Embryonic facial prominence (tissue), 1 donor: ENCODE data around the gene GPR141.

Experiments used
- DNase-seq: peaks from one replicate; pipeline ENCODE4 v3.0.0-alpha.2; 2016; ENCODE audit errors: extremely low spot score

GPR141 gene, protein sequence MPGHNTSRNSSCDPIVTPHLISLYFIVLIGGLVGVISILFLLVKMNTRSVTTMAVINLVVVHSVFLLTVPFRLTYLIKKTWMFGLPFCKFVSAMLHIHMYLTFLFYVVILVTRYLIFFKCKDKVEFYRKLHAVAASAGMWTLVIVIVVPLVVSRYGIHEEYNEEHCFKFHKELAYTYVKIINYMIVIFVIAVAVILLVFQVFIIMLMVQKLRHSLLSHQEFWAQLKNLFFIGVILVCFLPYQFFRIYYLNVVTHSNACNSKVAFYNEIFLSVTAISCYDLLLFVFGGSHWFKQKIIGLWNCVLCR

DNA sequence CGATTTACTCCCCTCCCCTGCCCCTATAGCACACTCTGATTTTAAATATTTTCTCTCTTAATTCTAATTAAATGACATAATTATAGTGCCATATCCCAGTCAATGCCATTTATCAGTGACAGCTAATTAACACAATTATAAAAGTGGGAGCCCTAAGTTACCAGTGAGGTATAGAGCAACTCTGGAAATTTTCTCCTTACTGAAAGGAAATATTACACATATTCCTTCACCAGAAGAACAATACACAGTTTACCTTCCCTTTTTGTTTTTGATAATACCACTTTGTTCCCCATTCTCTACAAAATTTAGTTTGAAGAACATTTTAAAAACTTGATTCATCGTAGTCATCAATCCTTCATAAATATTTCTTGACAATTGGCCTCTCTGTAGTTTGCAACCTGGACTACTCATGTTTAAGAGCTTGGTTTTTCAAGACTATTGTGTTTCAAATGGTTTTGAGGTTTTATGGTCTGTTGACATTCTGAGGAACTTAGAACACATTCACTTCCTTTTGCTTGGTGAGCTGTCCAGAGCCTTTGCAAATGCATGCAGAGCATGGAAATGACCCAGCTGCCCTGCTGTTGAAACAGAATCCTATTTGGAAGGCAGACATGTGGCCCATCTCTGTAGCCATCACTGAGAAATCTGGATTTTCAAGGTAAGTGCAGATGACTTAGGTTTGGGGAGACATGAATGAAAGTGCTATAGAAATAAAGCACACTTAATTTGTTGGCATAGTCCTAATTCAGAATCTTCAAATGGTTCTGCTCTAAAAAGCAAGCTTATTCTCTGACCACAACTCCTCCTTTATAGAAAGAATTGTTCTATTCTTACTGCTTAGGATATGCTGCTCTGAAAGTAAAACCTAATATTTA is at the start of gene GPR141:
Gene GPR141 (plus strand): TSS at position 521 of the 875 bp plus-strand sequence. CDS start 56,628 bp downstream, outside the sequence.
- no peak for DNase-seq

DNA sequence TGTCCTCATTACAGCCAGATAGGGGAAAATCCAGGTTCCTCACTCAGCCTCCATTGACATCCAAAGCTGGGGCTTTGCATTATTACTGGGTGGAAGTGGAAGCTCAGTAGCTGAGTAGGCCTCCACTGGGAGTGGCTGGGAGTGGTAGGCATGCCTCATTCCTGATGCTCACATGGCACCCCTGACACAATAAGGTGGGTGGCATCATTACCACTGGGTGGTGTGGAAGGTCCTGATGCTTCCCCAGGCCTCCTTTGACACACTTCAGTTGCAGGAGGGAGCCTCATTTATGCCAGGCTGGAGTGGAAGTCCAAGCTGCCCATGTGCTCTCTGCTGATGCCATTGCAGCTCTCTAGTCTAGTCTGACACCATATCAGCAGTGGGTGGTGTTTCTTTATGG is 48.2 kb upstream of the GPR141 start:
- DNase-seq: no peak

DNA sequence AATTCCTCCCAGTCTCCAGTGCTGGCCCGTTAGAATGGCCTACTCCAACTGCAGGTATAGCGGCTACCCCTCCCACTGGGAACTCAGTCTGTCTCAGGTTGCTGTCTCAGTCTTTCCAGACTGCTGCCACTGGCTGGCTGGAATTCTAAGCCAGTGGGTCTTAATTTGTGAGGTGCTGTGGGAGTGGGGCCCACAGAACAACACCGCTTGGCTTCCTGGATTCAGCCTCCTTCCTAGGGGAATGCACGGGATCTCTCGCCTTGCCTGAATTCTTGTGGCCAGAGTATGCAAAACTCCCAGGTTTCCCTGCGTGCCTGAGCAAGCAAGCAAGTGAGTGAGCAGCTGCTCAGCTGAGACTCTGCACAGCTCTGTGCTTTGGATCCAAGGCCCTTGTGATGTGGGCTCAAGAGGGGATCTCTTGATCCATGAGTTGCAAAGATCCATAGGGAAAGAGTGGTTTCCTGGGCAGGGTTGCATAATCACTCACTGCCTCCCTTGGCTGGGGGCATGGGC is 41.5 kb upstream of the GPR141 start:
- no peak for DNase-seq

DNA sequence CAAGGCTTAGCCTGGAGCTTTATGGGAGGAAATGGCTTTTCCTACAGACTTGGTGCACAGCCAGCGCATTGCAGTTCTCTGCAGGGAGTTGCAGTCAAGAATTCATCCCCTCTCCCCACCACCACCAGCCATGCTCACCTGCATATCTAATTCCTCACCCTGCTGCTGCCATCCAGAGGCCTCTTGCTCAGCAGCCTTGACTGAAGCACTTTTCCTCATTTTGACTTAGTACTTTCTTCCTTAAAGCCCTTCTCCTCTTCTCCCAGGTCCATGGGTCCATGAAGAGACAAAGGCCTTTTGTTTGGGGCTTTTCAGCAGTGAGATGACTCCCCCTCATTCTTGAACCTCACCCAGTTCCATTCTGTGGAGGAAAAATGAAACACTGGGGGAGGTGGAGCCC is 39.7 kb upstream of the GPR141 start:
- DNase-seq: no peak

DNA sequence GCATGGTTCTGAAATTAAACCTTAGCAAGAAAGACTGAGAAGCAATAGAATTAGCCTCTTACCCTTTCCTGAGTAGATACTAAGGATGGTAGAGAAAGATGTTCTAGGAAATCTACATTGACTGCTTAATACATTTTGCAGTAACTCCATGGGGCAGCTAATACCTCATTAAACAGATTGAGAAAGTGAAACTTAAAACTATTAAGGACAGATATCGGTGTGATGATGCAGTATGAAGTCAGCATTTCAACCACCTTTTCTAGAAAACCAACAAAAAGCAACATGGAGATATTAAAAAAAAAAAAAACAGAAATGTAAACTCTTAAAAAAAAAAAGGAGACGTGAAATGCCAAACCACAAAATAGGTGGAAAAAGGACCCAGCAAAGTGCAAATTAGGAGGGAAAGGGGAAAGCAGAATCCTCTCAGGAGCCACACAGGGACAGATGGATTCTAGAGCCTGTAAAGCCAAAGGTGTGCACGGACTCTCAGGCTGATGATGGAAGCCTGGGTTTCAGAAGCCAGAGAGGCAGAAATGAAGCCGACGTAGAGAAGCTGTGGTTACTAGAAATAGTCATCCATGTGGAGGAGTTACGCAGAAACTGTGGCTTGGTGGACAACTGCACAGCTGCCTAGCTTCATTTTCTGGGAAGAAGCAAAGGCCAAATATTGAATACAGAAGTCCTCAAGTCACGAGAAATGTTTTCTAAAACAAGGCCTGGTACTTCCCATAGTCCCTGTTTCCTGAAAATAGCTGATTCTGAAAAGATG is 38.1 kb upstream of the GPR141 start:
- DNase-seq: no peak

DNA sequence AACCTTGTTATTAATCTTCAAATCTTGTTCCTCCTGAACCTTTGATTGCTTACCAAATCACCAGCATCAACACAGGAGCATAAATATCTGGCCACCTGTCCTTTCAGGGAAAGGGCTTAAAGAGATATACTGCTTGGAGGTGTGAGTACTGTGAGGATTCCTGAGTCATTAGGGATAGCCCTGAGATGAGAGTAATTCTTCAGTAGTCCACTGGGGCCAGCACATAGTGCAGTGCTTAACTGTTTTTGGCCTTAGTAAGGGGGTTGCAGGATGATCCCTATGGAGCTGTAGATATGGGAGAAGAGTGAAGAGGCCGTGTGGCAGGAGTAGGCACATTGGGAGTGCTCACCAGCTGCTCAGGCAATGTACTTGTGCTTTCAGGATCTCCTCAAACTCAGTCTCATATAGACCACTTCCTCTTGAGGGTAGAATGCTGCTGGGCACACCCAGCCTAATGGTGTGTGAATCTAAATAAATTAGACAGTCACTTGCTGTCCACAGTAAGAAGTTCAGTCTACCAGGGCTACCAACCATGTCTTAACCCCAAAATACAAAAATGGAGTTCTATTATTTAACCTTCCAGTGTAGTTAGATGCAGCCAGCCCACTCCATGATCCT is 26.5 kb upstream of the GPR141 start:
- no peak for DNase-seq

DNA sequence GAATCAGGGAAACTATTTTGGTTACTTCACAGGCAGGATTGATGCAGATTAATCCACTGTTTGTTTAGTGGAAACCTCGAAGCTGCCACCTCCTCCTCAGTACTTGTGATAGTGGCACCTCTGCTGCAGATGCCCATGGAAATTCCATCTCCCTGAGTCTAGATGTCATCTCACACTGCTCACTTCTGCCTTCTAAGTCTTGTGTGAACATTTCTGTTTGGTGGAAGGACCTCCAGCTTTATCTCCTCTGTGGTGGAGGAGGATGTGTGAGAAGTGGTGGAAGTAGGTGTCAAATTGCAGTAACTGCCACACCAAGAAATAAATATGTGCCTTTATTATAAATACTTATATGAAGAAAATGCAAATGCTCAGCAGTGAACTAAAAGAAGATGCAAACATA is 25.8 kb upstream of the GPR141 start:
- no peak for DNase-seq

DNA sequence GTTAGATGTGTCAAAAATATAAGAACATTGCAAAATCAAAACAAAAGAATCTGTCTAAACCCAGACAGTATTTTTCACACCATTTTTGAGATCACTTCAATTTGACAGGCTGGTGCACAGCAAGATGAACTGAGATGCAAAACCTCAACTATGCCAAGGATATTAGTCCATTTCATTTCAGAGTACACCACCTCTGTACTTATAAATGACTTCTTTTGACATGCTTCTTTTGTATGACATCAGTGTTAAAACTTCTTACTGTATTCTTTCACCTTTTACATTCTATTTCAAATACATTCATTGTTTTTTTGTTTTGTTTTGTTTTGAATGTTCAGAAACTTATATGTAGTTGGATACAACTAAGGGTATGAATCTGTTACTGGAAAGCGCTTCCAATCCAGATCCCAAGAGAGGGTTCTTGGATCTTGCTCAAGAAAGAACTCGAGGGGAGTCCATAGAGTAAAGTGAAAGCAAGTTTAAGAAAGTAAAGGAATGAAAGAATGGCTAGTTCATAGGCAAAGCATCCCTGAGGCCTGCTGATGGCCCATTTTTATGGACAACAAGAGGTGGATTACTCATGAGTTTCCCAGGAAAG is 23.5 kb upstream of the GPR141 start:
- no peak for DNase-seq

DNA sequence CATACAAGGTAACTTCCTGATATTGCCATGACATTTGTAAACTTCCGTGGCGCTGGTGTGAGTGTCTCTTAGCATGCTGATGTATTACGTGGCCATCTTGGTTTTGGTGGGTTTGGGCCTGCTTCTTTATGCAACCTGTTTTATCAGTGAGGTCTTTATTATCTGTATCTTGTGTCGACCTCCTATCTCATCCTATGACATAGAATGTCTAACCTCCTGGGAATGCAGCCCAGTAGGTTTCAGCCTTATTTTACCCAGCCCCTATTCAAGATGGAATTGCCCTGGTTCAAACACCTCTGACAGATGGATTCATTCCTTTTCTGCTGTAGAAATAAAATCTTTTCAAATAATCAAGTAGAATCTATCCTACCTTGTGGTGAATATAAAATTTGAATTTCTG is 23.0 kb upstream of the GPR141 start:
- no peak for DNase-seq

DNA sequence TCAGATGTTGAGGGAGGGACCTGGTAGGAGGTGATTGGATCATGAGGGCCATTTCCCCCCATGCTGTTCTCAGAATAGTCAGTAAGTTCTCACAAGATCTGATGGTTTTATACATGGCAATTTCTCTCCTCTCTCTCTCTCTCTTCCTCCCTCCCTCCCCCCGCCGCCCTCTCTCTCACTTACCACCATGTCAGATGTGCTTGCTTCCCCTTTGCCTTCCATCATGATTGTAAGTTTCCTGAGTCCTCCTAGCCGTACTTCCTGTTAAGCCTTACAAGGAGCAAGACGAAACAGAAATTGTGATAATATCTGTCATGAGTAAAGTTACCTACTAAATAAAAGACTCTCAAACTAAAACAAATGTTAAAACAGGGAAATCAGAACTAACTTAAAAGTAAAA is 19.9 kb upstream of the GPR141 start:
- no peak for DNase-seq

DNA sequence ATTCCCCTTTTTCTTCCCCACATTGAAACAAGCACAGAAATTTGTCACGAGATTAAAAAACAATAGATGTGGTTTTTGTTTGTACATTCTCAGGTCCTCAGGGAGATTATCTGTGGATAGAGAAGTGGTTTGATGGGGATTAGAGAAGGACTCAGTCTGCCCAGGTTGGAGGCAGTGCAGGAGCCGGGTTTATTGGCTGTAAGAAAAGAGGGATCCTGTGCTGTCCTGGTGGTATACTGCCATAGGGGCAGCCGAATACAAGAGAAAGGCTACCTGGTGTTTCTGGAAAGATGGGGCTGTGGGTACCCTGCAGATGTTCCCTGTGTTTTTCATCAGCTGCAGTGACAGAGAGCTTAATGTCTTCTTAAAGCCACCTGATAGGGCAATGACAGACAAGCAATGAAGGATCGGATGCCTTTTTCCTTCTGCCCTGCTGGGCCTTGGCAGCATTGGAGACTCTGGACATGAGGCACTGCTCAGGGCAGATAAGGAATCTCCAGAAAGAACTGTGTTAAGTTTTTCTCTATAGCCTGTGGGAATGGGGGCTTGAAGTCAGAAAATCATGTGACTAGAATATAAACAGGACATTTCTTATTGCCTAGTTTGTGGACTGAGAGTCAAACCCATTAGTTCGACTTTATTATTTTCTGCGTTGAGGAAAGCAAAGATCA is 18.1 kb upstream of the GPR141 start:
- no peak for DNase-seq

DNA sequence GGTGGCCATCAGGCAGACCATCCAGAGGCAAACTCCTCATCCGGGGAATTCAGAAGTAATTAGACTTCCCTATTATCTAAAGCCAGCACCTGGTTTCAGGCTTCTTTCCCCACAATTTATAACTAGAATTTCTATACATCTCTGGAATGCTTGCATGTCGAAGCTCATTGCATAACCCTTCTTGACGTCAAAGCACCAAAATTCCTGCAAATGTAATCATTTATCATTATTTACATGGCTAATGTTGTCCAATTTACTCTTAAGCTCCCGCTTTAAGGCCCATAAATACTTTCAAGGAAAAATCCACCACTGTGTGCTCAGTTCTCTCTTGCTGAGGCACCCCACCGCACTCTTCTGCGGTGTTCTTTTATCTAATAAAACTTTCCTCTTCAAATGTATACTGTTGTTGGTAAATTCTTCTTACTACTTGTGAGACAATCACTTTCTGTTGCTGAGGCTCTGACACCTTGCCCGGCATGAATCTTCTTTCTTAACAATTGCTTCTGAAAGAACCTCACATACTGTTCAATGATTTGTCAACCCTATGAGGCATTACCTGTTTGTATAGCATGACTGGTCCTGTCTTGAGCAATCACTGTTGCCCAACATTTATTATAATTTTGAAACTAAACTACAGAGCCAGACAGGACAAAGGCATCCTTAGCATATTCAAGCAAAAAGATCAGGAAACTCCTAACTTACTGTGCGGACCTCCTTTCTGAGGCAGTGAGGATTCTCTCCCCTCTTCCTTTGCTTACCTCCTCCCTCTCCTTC is 17.4 kb upstream of the GPR141 start:
- DNase-seq: no peak

DNA sequence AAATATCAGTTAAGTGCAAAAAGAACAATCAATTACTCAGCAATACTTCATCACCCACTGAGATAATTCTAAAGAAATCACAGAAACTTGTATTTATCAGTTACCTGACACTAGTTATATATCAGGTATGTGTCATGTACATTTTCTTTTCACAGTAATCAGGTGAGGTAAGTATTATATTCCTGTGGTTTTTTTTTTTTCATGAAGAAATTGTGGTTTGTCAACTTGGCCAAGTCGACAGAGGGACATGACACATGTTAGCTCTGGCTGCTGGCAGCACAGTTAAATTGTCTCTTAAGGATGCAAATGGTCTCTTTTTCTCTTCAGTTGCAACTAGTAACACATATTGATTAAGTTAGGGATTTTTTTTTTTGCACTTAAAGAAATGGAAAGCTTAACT is 13.7 kb upstream of the GPR141 start:
- DNase-seq: no peak

DNA sequence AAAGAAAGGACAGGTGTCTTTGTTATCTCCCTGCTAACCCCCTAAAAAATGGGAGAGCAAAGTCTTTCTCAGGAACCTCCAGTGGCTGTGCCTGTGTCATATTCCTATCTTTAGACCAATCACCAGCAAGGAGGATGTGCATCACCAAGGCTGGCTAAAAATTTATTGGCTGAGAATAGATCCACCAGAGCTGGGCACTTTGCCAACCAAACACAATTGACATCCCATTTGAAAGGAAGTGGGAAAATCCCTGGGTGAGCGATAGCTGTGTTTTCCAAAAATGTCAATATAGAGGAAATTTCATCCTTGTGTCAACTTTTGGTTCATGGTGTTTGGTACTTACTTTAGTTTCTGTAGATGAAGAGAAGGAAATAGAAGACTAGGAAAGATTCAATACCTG is 13.1 kb upstream of the GPR141 start:
- DNase-seq: no peak

DNA sequence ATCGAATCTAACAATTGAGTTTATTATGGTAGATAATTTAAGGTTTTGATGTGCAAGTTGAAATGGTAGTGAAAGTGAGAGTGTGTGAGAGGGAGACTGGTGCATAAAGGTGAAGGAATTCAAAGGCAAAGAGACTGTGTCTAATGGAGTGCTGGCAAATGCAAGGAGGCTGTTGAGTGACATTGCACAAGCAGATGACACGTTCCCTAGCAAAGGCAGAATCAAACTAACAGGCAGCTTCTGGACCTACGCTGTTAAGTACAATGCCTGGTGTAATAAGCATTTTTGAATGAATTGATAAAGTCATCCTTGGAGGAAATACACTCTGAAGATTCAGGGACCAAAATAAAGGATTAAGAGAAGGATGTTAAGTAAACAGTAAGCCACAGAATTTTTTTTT is 11.7 kb upstream of the GPR141 start:
- no peak for DNase-seq

DNA sequence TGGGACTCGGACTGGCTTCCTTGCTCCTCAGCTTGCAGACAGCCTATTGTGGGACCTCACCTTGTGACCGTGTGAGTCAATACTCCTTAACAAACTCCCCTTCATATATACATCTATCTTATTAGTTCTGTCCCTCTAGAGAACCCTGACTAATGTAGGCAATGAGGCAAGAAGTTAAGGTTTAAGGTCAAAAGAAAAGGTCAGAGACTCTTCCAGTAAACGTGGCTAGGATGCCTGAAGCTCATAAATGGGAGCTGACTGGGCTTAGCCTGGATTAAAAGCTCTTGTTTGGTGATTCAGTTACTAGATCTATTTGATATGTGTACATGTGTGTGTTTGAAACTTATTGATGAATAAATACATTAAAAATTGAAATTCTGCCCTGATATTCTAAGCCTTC is 10.6 kb upstream of the GPR141 start:
- no peak for DNase-seq

DNA sequence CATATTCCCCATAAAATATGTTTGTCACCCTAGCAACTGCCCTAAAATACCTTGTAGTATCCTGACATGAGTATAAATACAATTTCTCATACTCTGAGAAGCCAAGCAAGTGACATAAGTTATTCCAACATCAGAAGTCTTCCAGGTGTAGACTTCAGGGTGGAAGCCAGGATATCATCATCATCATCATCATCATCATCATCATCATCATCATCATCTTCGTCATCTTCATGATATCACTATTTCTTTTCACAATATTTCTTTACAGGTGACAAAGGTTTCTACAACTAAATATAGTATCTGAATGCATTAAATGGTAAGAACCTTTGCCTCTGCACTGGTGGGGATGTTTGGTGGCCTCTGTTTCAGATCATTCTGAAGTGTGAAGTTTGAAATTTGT is 10.0 kb upstream of the GPR141 start:
- DNase-seq: no peak

DNA sequence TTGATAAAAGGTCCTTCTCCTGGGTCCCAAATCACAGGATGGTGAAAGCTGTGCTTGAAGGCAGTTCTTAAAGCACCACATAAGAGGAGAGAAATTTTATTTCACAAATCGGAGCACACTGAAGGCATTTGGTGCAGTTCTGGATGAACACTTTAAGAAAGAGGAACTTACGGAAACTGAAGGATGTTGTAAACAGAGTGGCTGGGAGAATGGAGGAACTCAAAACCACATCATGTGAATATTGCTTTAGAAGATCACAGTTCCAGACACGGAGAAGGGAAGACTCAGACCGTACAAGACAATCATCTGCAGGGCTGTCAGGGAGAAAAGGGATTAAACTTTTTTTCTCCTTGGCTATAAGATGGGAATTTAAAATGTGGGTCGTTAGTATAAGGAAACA is 9.0 kb upstream of the GPR141 start:
- no peak for DNase-seq

DNA sequence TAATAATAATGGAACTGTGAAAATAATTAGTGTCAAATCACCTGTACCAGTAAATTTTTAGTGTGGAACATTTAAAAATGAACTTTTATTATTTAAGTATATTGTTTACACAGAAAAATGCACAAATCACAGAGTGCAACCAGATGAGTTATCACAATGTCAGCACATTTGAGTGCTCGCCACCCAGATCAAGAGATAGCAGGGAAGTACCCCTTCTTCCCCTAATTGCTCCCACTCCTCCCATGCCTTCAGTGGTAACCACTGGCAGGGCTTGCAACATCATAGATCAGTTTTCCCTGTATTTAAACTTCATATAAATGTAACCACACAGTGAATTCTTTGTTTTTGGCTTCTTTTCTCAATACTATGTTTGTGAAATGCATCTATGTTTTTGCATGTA is 7.8 kb upstream of the GPR141 start:
- DNase-seq: no peak

DNA sequence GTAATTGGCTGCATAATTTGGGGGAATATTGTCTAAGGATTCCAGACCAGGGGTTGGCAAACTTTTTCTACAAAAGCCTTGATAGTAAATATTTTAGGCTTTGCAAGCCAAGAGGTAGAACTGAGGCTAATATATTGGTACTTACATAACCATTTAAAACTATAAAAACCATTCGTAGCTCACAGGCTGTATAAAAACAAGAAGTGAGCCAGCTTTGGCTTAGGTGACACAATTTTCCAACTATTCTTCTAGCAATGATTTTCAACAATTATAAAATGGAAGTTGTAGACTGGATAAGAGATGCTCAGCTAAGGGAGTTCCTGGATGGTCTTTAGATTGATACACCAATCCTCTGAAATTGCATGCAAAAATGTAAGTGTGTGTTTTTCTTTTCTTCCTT is 1.4 kb downstream of the GPR141 start:
- no peak for DNase-seq
